ENCODE measurements around the gene TDG.
A peak's percentile ranks its signal among the peaks of the same experiment; 100 is the strongest.
"Not testable (repeated sequence)": the region's sequence is repeated elsewhere in the genome, so short reads cannot be mapped to it uniquely, and the experiment has no call there.

TDG gene

DNA sequence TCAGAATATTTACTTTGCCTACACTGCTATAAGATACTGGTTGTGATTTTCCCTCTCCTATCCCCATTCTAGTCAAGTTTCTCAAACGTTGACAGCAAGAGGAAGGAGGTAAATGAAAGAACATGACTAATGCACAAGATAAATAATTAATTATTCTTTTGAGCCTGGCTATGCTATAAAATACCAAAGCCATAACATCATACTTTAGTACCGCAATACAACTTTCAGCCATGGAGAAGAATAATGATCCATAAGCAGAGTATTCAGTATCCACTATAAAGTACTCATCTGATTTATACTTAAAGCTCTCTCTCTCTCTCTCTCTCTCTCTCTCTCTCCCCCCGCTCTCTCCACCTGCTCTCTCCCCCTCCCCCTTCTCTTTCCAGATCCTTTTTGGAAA, 41.3 kb downstream of the TDG start:
- peak; percentile 90 for DNase-seq
- in situ Hi-C loops (cut with HindIII; ENCODE audit: low pct_ligation_motif_present, low pct_unique_long_range_greater_than_20kb, low sequenced_read_pairs) = no loop called here

DNA sequence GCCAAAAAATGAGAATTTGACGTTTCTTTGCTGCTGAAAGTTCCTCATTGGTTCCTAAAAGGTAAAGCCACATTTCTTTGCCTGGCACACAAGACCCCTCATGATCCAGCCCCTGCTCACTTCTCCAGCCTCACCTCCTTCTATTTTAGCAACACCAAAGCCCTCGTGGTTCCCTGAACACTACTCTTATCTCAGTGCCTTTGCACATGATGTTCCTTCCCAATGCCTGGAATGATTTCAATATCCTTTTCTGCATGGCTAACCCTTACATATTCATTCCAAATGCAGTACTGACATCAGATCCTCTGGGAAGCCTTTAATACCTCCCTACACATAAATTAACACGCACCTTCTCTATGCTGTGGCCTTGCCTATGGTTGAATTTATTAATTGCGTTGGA, 44.4 kb downstream of the TDG start:
- in situ Hi-C loops (cut with HindIII; ENCODE audit: low pct_ligation_motif_present, low pct_unique_long_range_greater_than_20kb, low sequenced_read_pairs) = no loop called here
- no peak for DNase-seq

DNA sequence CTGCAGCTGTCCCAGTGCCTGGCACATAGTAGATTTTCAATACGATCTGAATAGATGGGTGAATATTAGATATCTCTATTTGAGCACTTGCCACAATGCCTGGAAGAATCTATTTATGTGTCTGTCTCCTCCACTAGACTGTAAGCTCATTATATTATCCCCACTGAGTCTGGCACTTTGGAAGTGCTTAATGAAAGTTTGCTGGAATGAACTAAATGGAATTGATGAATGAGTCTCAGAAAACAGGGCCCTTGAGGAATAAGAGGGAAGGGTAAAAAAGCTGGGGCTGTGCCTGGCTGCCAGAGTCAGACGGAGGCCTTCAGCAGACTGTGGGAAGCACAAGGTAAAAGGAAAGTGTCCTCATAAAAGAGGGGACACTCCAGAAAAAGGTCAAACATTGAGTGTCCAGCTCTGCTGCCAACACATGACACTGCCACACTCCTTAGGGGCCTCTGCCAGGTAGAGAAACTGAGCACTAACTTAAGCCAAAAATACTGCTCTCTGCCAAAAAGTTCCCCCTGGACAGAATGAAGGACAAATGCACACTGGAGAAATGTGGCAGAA, 45.0 kb downstream of the TDG start:
- in situ Hi-C loops (cut with HindIII; ENCODE audit: low pct_ligation_motif_present, low pct_unique_long_range_greater_than_20kb, low sequenced_read_pairs) = no loop called here
- DNase-seq = no peak

DNA sequence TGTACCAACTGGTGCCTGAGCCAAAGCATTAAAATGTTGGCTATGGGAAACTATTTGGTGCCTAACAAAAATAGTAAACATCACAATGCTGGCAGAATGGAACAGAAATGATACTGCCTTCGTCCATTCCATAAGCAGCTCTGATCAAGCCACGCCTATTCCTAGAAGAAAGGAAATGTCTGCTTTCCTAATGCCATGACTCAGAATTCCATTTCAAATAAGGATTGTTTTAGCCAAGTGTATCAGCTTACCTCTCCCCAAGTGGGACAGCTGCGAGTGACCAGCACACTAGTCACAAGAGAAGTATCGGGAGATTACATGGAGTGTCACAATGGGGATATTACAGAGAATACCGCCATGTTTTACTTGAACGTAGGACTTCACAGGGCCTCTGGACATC, 45.6 kb downstream of the TDG start:
- in situ Hi-C loops (cut with HindIII; ENCODE audit: low pct_ligation_motif_present, low pct_unique_long_range_greater_than_20kb, low sequenced_read_pairs) = no loop called here

DNA sequence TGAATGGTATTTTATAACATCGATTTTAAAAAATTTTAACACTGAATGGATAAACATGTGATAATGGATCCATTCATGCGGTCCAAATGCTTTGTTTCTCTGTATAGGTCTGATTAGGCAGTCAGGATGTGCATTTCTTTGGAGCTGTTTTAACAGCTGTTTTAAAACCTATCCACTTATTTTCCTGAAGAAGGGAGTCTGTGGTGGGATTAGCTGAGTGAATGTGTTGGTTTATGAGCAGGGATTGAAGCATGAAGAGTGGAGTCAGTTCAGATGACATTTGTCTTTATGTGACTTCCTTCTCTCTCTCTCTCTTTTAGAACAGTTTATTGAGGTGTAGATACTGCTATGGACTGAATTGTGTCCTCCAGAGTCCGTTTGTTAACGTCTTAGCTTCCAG, 46.7 kb downstream of the TDG start:
- in situ Hi-C loops (cut with HindIII; ENCODE audit: low pct_ligation_motif_present, low pct_unique_long_range_greater_than_20kb, low sequenced_read_pairs) = no loop called here
- DNase-seq = no peak

More for the DNA sequence above, 45.6 kb downstream of the TDG start:
- DNase-seq = peak; percentile 29

DNA sequence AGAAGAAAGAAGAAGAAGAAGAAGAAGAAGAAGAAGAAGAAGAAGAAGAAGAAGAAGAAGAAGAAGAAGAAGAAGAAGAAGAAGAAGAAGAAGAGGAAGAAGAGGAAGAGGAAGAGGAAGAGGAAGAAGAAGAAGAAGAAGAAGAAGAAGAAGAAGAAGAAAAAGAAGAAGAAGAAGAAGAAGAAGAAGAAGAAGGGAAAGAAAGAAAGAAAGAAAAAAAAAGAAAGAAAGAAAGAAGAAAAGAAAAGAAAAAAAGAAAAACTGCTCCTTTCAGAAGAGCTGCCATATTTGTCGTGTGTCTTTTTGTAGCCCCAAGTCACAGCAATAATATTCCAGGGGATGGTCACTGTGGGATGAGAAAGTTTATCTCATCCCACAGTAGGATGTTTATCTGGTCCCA, 56.2 kb downstream of the TDG start:
- in situ Hi-C loops (cut with HindIII; ENCODE audit: low pct_ligation_motif_present, low pct_unique_long_range_greater_than_20kb, low sequenced_read_pairs); DNase-seq: not testable (repeated sequence)

DNA sequence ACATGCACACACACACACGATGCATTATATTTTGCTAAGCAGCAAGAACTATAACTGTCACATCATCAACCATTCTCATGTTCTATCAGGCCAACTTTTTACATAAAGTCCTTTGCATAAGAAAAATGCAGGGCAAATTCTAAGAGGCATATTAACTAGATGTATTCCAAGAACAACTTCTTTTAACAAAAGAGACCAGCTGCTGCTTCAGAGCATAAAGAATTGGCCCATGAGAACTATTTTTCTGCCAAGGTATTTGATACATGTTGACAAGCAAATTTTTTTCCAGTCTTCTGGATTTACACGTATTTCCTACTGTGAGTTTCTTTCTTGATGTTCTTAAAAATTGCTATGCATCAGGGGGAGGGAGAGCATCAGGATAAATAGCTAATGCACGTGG, 57.1 kb downstream of the TDG start:
- no peak for DNase-seq
- in situ Hi-C loops (cut with HindIII; ENCODE audit: low pct_ligation_motif_present, low pct_unique_long_range_greater_than_20kb, low sequenced_read_pairs) = no loop called here

DNA sequence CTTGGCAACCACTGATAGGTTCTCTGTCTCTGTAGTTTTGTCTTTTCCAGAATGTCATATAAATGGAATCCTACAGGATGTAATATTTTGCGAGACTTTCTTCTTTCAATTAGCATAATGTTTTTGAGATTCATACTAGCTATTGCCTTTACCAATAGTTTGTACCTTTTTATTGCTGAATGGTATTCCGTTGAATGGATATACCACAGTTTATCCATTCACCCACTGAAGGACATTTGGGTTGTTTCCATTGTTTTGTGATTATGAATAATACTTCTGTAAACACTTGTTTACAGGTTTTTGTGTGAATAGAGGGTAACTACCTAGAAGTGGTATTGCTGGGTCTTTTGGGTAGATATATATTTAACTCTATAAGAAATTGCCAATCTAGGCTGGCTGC, 58.0 kb downstream of the TDG start:
- DNase-seq = no peak
- in situ Hi-C loops (cut with HindIII; ENCODE audit: low pct_ligation_motif_present, low pct_unique_long_range_greater_than_20kb, low sequenced_read_pairs) = no loop called here

DNA sequence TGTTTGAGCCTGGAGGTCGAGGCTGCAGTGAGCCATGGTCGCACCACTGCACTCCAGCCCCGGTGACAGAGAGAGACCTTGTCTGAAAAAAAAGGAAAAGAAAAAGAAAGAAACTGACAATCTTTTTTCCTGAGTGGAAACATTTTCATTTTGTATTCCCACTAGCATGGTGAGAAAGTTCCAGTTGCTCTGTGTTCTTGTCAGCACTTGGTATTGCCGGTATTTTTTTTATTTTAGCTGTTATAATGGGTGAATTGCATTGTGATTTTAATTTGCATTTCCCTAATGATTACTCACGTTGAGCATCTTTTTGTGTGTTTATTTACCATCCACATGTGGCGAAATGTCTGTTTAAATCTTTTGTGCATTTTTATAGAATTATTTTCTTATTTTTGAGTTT, 58.7 kb downstream of the TDG start:
- DNase-seq = no peak
- in situ Hi-C loops (cut with HindIII; ENCODE audit: low pct_ligation_motif_present, low pct_unique_long_range_greater_than_20kb, low sequenced_read_pairs) = no loop called here

DNA sequence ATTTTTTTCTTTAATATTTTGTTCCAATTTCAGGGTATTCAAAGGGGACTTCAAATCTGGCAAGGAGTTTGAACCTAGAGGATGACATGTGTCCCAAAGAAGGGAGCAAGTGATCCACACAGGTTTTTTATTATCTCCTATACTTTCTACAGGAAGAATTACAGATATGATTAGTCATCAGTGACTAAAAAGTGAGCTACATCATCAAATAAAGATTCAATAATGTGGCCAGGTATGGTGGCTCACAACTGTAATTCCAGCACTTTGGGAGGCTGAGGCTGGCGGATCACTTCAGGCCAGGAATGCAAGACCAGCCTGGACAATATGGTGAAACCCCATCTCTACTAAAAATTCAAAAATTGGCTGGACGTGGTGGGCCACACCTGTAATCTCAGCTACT, 60.1 kb downstream of the TDG start:
- no peak for DNase-seq
- in situ Hi-C loops (cut with HindIII; ENCODE audit: low pct_ligation_motif_present, low pct_unique_long_range_greater_than_20kb, low sequenced_read_pairs) = no loop called here

DNA sequence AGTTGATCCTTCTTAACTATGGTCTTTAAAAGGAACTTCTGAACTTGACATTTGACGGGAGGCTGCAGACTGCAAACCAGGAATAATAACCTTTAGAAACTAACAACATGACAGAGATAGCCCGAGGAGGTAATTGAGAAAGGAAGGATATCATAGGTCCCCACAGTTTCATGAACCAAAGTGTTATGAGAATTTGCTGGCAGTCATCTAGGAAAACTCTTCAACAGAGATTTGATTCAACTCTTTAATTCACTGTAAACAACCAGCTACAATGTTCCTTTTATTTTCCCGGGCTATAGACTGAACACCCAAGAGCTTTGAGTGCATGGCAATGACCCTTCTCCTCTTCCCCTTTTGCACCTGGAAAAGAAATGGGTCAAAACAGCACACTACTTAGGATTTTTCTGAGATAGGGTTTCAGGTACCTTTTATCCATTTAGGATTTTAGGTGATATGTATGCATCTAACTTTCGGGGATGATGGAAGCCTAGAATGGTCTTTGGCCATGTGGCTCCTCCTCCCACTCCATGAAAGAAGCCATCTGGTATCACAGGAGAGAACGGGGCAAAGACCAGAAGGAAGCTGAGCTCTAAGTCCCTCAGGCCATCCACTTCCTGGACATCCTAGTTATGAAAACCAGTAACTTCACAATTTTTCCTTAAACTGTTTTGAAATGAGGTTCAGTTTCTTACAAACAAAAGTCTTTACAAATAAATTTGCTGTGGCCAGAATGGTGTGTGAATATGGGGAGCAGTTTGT, 61.3 kb downstream of the TDG start:
- in situ Hi-C loops (cut with HindIII; ENCODE audit: low pct_ligation_motif_present, low pct_unique_long_range_greater_than_20kb, low sequenced_read_pairs) = no loop called here
- DNase-seq = no peak

DNA sequence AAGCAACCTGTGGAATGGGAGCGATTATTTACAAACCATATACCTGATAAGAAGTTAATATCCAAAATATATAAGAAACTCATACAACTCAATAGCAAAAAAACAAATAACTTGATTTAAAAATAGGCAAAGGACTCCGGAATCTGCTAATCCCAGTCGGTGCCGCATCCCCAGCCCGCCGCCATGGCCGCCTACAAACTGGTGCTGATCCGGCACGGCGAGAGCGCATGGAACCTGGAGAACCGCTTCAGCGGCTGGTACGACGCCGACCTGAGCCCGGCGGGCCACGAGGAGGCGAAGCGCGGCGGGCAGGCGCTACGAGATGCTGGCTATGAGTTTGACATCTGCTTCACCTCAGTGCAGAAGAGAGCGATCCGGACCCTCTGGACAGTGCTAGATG, 64.9 kb downstream of the TDG start:
- in situ Hi-C loops (cut with HindIII; ENCODE audit: low pct_ligation_motif_present, low pct_unique_long_range_greater_than_20kb, low sequenced_read_pairs); DNase-seq: not testable (repeated sequence)

DNA sequence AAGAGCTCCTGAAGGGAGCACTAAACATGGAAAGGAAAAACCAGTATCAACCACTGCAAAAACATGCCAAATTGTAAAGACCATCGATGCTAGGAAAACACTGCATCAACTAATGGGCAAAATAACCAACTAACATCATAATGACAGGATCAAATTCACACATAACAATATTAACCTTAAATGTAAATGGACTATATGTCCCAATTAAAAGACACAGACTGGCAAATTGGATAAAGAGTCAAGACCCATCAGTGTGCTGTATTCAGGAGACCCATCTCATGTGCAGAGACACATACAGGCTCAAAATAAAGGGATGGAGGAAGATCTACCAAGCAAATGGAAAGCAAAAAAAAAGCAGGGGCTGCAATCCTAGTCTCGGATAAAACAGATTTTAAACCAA, 70.5 kb downstream of the TDG start:
- in situ Hi-C loops (cut with HindIII; ENCODE audit: low pct_ligation_motif_present, low pct_unique_long_range_greater_than_20kb, low sequenced_read_pairs); DNase-seq: not testable (repeated sequence)

All from ACHN (cell line).